Measurements from ENCODE around the gene OSBPL5. TPM values are rescaled to one million over a fixed set of nuclear protein-coding genes. Genes with fewer than 3 reads are reported as not detected.

The OSBPL5 gene
- total RNA-seq, 4 donors from 2014 or later: 39.9 to 94.0 (median 66.4) TPM

GRCh38 chr11:3140291-3140603 is 24.9 kb downstream of the OSBPL5 start:
- H3K27ac ChIP-seq: no peak overlapping the region
- no peak for TF ChIP-seq CTCF (IDR thresholded peaks at IDR 0.05)
- no peak for TF ChIP-seq POLR2AphosphoS5 (IDR thresholded peaks at IDR 0.05)
- TF ChIP-seq POLR2A (IDR thresholded peaks at IDR 0.05): no peak
- no peak for TF ChIP-seq EP300 (IDR thresholded peaks at IDR 0.05)
- H3K36me3 ChIP-seq: peaks cover 0 to 17% of the 10 kb centered on the region in 2 donors
- ATAC-seq: no peak
- no peaks in the 10 kb centered on the region for H3K9me3 ChIP-seq
- peaks cover 0 to 72% (median 14%) of the 10 kb centered on the region in 3 donors for H3K4me1 ChIP-seq
- no peaks in the 10 kb centered on the region for H3K27me3 ChIP-seq
- no CpG with 5 or more reads among the region's 4 CpGs for WGBS, 2 donors (ENCODE audit: low coverage in 1 of 2)
- H3K4me3 ChIP-seq: no peak overlapping the region

GRCh38 chr11:3139481-3140290 is 25.4 kb downstream of the OSBPL5 start:
- Histone ChIP-seq H3K9me3 (no peaks in the 10 kb centered on the region), H3K4me1 (peaks cover 0 to 72% (median 18%) of the 10 kb centered on the region in 3 donors), H3K27me3 (no peaks in the 10 kb centered on the region), H3K27ac (peak overlapping the region in 2 of 4 donors; percentile 24 to 47), H3K4me3 (no peak overlapping the region), H3K36me3 (peaks cover 0 to 13% of the 10 kb centered on the region in 2 donors)
- TF ChIP-seq POLR2A (IDR thresholded peaks at IDR 0.05) (no peak), CTCF (IDR thresholded peaks at IDR 0.05) (no peak), EP300 (IDR thresholded peaks at IDR 0.05) (no peak), POLR2AphosphoS5 (IDR thresholded peaks at IDR 0.05) (no peak)
- 100% methylated on average over 1 of the region's 15 CpGs; no CpG with 5 or more reads in 1 of the 2 donors for WGBS, 2 donors (ENCODE audit: low coverage in 1 of 2)
- no peak for ATAC-seq

- H3K36me3 ChIP-seq: peaks cover 0 to 10% of the 10 kb centered on the region in 2 donors
- TF ChIP-seq CTCF (IDR thresholded peaks at IDR 0.05): no peak
- no peak for TF ChIP-seq EP300 (IDR thresholded peaks at IDR 0.05)
- TF ChIP-seq POLR2A (IDR thresholded peaks at IDR 0.05): no peak
- TF ChIP-seq POLR2AphosphoS5 (IDR thresholded peaks at IDR 0.05): no peak
- peaks cover 0 to 72% (median 19%) of the 10 kb centered on the region in 3 donors for H3K4me1 ChIP-seq
- no peaks in the 10 kb centered on the region for H3K9me3 ChIP-seq
- no peaks in the 10 kb centered on the region for H3K27me3 ChIP-seq
- WGBS, 2 donors (ENCODE audit: low coverage in 1 of 2): no CpG with 5 or more reads among the region's 8 CpGs
- peak overlapping the region in 2 of 4 donors; percentile 24 to 47 for H3K27ac ChIP-seq
- ATAC-seq: no peak
- H3K4me3 ChIP-seq: no peak overlapping the region
Measured at GRCh38 chr11:3139086-3139440, 26.0 kb downstream of the OSBPL5 start.

- H3K27me3 ChIP-seq: no peaks in the 10 kb centered on the region
- no peak overlapping the region for H3K4me3 ChIP-seq
- no peak for ATAC-seq
- WGBS, 2 donors (ENCODE audit: low coverage in 1 of 2): no CpG with 5 or more reads among the region's 28 CpGs
- peak overlapping the region in 2 of 4 donors; percentile 24 to 47 for H3K27ac ChIP-seq
- H3K9me3 ChIP-seq: no peaks in the 10 kb centered on the region
- TF ChIP-seq POLR2AphosphoS5 (IDR thresholded peaks at IDR 0.05): no peak
- no peak for TF ChIP-seq CTCF (IDR thresholded peaks at IDR 0.05)
- no peak for TF ChIP-seq EP300 (IDR thresholded peaks at IDR 0.05)
- TF ChIP-seq POLR2A (IDR thresholded peaks at IDR 0.05): no peak
- peaks cover 0 to 7% of the 10 kb centered on the region in 2 donors for H3K36me3 ChIP-seq
- peaks cover 0 to 72% (median 19%) of the 10 kb centered on the region in 3 donors for H3K4me1 ChIP-seq
Measured at GRCh38 chr11:3138178-3139085, 26.7 kb downstream of the OSBPL5 start.
